Glutamatergic neuron (in vitro differentiated cells): ENCODE results near the gene GSN. TPM values are rescaled to one million over a fixed set of nuclear protein-coding genes. Genes with fewer than 3 reads are reported as not detected.

Experiments used
- DNase-seq: peaks from one replicate; pipeline ENCODE4 v3.0.0; 2022
- H3K27ac Mint-ChIP-seq: one replicate; pipeline ENCODE4 v1.8.0; 2020; ENCODE audit warnings: mild to moderate bottlenecking, mixed read lengths, inconsistent platforms; ENCODE audit not compliant: unreplicated experiment
- H3K27me3 Mint-ChIP-seq: one replicate; pipeline ENCODE4 v1.8.0; 2020; ENCODE audit warnings: mild to moderate bottlenecking, moderate library complexity, mixed read lengths, inconsistent platforms; ENCODE audit not compliant: unreplicated experiment
- H3K36me3 Mint-ChIP-seq: one replicate; pipeline ENCODE4 v1.8.0; 2020; ENCODE audit warnings: mild to moderate bottlenecking, mixed read lengths, inconsistent platforms; ENCODE audit not compliant: unreplicated experiment
- H3K4me1 Mint-ChIP-seq: one replicate; pipeline ENCODE4 v1.8.0; 2020; ENCODE audit warnings: mild to moderate bottlenecking, low read depth, mixed read lengths, inconsistent platforms; ENCODE audit not compliant: unreplicated experiment
- H3K4me3 Mint-ChIP-seq: one replicate; pipeline ENCODE4 v1.8.0; 2020; ENCODE audit warnings: mild to moderate bottlenecking, mixed read lengths, inconsistent platforms; ENCODE audit not compliant: unreplicated experiment
- H3K9me3 Mint-ChIP-seq: one replicate; pipeline ENCODE4 v1.8.0; 2020; ENCODE audit warnings: mild to moderate bottlenecking, moderate library complexity, mixed read lengths, inconsistent platforms; ENCODE audit not compliant: unreplicated experiment
- CTCF ChIP-seq: fragments of 200-600 bp; sonication (generic); IDR thresholded peaks from one replicate; pipeline ENCODE4 v1.5.0; 2021; ENCODE audit not compliant: partially characterized antibody, unreplicated experiment
- total RNA-seq: library from RNA; stranded (reverse); fragmentation: NEBNext Ultra II Directional; extraction: Animal tissue kit (Norgen Biotek cat#: 25700); gene quantifications from one replicate; pipeline ENCODE4 v1.2.1, GENCODE V29; 2021; ENCODE audit not compliant: unreplicated experiment

The GSN gene
- total RNA-seq, 1 donor from 2014 or later = 11.6 TPM

- H3K4me1 Mint-ChIP-seq = no peaks in the 10 kb centered on the region
- no peak overlapping the region for H3K4me3 Mint-ChIP-seq
- H3K9me3 Mint-ChIP-seq = no peaks in the 10 kb centered on the region
- no peaks in the 10 kb centered on the region for H3K36me3 Mint-ChIP-seq
- no peak for DNase-seq
- no peak for TF ChIP-seq CTCF
- no peak overlapping the region for H3K27ac Mint-ChIP-seq
- no peaks in the 10 kb centered on the region for H3K27me3 Mint-ChIP-seq
Measured at GRCh38 chr9:121357011-121357410, 89.0 kb downstream of the GSN start.

DNA sequence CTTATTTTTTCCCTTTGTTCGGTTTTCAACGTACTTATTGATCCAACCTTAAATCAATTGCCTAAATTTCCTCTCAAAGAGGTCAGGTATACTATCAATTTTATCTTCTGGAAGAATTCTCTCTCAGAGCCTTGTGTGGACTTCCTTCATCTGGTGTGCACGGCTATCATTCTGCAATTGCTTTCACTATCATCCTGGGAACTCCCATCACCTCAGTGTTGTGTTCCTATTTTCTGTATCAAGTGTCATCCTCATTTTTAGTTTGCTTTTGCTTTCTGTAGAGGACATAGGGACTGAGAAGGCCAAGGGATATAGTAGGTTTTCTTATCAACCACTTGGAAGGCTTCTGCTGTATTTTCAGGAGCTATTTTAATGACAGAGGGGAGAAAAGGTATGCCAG lies 90.8 kb downstream of the GSN start:
- no peak for DNase-seq
- TF ChIP-seq CTCF = no peak
- Mint-ChIP-seq H3K27me3 (no peaks in the 10 kb centered on the region), H3K36me3 (no peaks in the 10 kb centered on the region), H3K4me1 (no peaks in the 10 kb centered on the region), H3K4me3 (no peak overlapping the region), H3K9me3 (no peaks in the 10 kb centered on the region), H3K27ac (no peak overlapping the region)

- no peaks in the 10 kb centered on the region for H3K9me3 Mint-ChIP-seq
- no peak for TF ChIP-seq CTCF
- no peaks in the 10 kb centered on the region for H3K27me3 Mint-ChIP-seq
- no peaks in the 10 kb centered on the region for H3K36me3 Mint-ChIP-seq
- H3K4me1 Mint-ChIP-seq = no peaks in the 10 kb centered on the region
- DNase-seq = no peak
- H3K4me3 Mint-ChIP-seq = no peak overlapping the region
- H3K27ac Mint-ChIP-seq = no peak overlapping the region
Measured at GRCh38 chr9:121359351-121360294, 91.7 kb downstream of the GSN start.

DNA sequence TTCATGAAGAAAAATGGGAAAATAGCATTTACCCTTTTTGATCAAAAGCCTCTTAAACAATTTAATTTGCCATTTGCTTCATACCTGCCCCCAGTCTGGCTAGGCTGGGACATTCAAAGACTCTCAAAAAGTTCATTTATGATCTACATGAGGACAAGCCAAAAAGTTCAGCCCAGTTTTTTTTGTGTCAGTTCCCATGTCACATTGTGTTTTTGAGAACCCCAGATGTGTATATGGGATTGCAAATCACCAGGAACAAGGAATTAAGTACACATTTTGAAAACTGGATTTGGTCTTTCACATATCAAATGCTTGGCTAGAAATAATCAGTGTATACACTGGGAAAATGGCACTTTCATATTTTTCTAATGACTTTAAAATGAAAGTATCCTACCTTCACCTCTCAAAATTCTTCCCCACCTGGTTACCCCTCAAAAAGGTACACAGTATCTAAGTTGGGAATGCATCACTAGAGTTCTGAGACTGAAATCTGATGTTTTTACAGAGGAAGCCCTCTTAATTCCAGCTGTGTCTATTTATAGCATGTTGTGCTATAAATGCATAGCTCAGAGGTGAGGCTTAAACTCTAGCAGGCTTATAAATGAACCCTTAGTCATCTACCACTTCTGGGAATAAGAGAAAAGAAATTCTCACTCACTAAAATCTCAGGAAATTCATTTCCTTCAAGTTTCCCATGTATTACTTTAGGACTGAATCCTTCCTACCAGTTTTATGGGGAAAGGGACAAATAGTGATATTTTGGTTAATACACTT lies 92.8 kb downstream of the GSN start:
- no peaks in the 10 kb centered on the region for H3K27me3 Mint-ChIP-seq
- no peak for DNase-seq
- H3K36me3 Mint-ChIP-seq = no peaks in the 10 kb centered on the region
- no peak overlapping the region for H3K27ac Mint-ChIP-seq
- H3K4me1 Mint-ChIP-seq = no peaks in the 10 kb centered on the region
- H3K9me3 Mint-ChIP-seq = no peaks in the 10 kb centered on the region
- H3K4me3 Mint-ChIP-seq = no peak overlapping the region
- no peak for TF ChIP-seq CTCF
